ENCODE measurements around the gene DGCR2.
"Not testable (repeated sequence)": the region's sequence is repeated elsewhere in the genome, so short reads cannot be mapped to it uniquely, and the experiment has no call there.

DGCR2 gene

GRCh38 chr22:19166421-19166820, 44.2 kb upstream of the DGCR2 start:
- Histone ChIP-seq H3K9me3 (no peaks in the 10 kb centered on the region), H3K4me3 (ENCODE audit: low read depth, low read length) (no peak overlapping the region), H3K27me3 (peaks cover 52% of the 10 kb centered on the region), H3K36me3 (no peaks in the 10 kb centered on the region), H3K4me1 (no peaks in the 10 kb centered on the region)
- no peak for TF ChIP-seq CTCF (IDR thresholded peaks at IDR 0.05; ENCODE audit: low read depth, low read length)
- DNase-seq = no peak

- peaks cover 40% of the 10 kb centered on the region for H3K27me3 ChIP-seq
- H3K4me3 ChIP-seq (ENCODE audit: low read depth, low read length) = no peak overlapping the region
- TF ChIP-seq CTCF (IDR thresholded peaks at IDR 0.05; ENCODE audit: low read depth, low read length) = no peak
- no peak for DNase-seq
- no peaks in the 10 kb centered on the region for H3K4me1 ChIP-seq
- H3K9me3 ChIP-seq = no peaks in the 10 kb centered on the region
- H3K36me3 ChIP-seq = no peaks in the 10 kb centered on the region
These were observed 42.2 kb upstream of the DGCR2 start for GRCh38 chr22:19164425-19164824.

GRCh38 chr22:19158649-19159048, 36.4 kb upstream of the DGCR2 start:
- H3K36me3 ChIP-seq; H3K4me3 ChIP-seq (ENCODE audit: low read depth, low read length); DNase-seq; H3K4me1 ChIP-seq; H3K9me3 ChIP-seq; H3K27me3 ChIP-seq: not testable (repeated sequence)

- H3K4me3 ChIP-seq (ENCODE audit: low read depth, low read length); H3K4me1 ChIP-seq; DNase-seq; H3K36me3 ChIP-seq; H3K9me3 ChIP-seq: not testable (repeated sequence)
- peaks cover 26% of the 10 kb centered on the region for H3K27me3 ChIP-seq
These were observed 33.9 kb upstream of the DGCR2 start for GRCh38 chr22:19156109-19156508.

- Histone ChIP-seq H3K4me1 (no peaks in the 10 kb centered on the region), H3K9me3 (no peaks in the 10 kb centered on the region), H3K36me3 (no peaks in the 10 kb centered on the region), H3K27me3 (peaks cover 55% of the 10 kb centered on the region), H3K4me3 (ENCODE audit: low read depth, low read length) (no peak overlapping the region)
- DNase-seq = no peak
- no peak for TF ChIP-seq CTCF (IDR thresholded peaks at IDR 0.05; ENCODE audit: low read depth, low read length)
These were observed 31.0 kb upstream of the DGCR2 start for GRCh38 chr22:19152942-19153883.

GRCh38 chr22:19151329-19152191, 29.3 kb upstream of the DGCR2 start:
- Histone ChIP-seq H3K27me3 (peaks cover 66% of the 10 kb centered on the region), H3K4me3 (ENCODE audit: low read depth, low read length) (no peak overlapping the region), H3K4me1 (no peaks in the 10 kb centered on the region), H3K36me3 (no peaks in the 10 kb centered on the region), H3K9me3 (no peaks in the 10 kb centered on the region)
- no peak for TF ChIP-seq CTCF (IDR thresholded peaks at IDR 0.05; ENCODE audit: low read depth, low read length)
- no peak for DNase-seq
